Prostate gland (tissue), 2 donors: Measurements from ENCODE around the gene C17orf67.

Source experiments
- POLR2A ChIP-seq: fragments of 450-650 bp; IDR thresholded peaks from one replicate; pipeline ENCODE4 v1.6.1; 2016; ENCODE audit warnings: antibody characterized with exemption, mild to moderate bottlenecking
- TF ChIP-seq, protein P1 (sequence below), 4 experiments: fragments of 200-600 bp in 2 of 4; fragments of 450-650 bp in 2 of 4; sonication (generic) in 2 of 4; IDR thresholded peaks; 1 replicate in 3 of 4; 2 replicates in 1 of 4; pipeline ENCODE4 v1.5.1; 2016 to 2019; ENCODE audit warnings: antibody characterized with exemption in 4 of 4, mild to moderate bottlenecking in 2 of 4, moderate library complexity in 2 of 4

DNA sequence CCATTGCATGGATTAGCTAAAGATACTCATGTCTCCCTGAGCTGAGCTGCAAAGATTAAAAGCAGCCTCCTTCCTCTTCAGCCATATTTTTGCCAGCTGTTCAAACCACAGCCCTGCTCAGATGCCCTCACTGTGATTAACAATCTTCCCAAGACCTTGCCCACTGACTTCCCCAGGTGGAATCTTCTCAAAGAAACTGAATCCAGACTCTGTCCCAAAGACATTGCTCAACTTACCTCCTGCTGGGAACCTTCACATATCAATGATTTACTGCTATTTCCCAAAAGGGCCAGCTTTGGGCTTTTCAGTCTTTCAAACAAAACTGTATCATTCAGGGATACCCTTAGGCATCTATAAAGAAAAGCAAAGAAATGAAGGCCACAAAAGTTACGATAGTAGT lies 9.2 kb downstream of the C17orf67 start:
- TF ChIP-seq, protein P1, sequence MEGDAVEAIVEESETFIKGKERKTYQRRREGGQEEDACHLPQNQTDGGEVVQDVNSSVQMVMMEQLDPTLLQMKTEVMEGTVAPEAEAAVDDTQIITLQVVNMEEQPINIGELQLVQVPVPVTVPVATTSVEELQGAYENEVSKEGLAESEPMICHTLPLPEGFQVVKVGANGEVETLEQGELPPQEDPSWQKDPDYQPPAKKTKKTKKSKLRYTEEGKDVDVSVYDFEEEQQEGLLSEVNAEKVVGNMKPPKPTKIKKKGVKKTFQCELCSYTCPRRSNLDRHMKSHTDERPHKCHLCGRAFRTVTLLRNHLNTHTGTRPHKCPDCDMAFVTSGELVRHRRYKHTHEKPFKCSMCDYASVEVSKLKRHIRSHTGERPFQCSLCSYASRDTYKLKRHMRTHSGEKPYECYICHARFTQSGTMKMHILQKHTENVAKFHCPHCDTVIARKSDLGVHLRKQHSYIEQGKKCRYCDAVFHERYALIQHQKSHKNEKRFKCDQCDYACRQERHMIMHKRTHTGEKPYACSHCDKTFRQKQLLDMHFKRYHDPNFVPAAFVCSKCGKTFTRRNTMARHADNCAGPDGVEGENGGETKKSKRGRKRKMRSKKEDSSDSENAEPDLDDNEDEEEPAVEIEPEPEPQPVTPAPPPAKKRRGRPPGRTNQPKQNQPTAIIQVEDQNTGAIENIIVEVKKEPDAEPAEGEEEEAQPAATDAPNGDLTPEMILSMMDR (IDR thresholded peaks at IDR 0.05), result no peak
- no peak for TF ChIP-seq POLR2A
